Endodermal cell (in vitro differentiated cells): ENCODE measurements around the gene AHRR. TPM values are rescaled to one million over a fixed set of nuclear protein-coding genes. Genes with fewer than 3 reads are reported as not detected.

Experiments used
- DNase-seq: peaks from one replicate; pipeline ENCODE4 v3.0.0-alpha.2; 2017
- H3K27ac ChIP-seq: 2 replicates; pipeline ENCODE4 v1.5.1; 2013; ENCODE audit warnings: mild to moderate bottlenecking, low read depth, low read length, moderate library complexity
- H3K27me3 ChIP-seq: 2 replicates; pipeline ENCODE4 v1.6.1; 2013; ENCODE audit warnings: mild to moderate bottlenecking, low read length, moderate library complexity; ENCODE audit not compliant: insufficient read depth, control insufficient read depth, poor library complexity, severe bottlenecking
- H3K36me3 ChIP-seq: 2 replicates; pipeline ENCODE4 v1.7.0; 2013; ENCODE audit warnings: mild to moderate bottlenecking, low read length, moderate library complexity; ENCODE audit not compliant: control insufficient read depth, insufficient read depth
- H3K4me1 ChIP-seq: one replicate; pipeline ENCODE4 v1.7.0; 2013; ENCODE audit warnings: low read length; ENCODE audit not compliant: control insufficient read depth, insufficient read depth
- H3K4me3 ChIP-seq: 2 replicates; pipeline ENCODE4 v1.5.1; 2013; ENCODE audit warnings: mild to moderate bottlenecking, low read length, moderate library complexity
- H3K9ac ChIP-seq: 2 replicates; pipeline ENCODE4 v1.6.1; 2013; ENCODE audit warnings: mild to moderate bottlenecking, low read length, moderate library complexity; ENCODE audit not compliant: poor library complexity, severe bottlenecking; ENCODE audit errors: extremely low read depth
- H3K9me3 ChIP-seq: 2 replicates; pipeline ENCODE4 v1.6.1; 2013; ENCODE audit warnings: mild to moderate bottlenecking, low read length, moderate library complexity; ENCODE audit not compliant: control insufficient read depth
- H3K27ac Mint-ChIP-seq: 2 replicates; pipeline ENCODE4 v1.8.0; 2020; ENCODE audit warnings: mixed read lengths
- H3K27me3 Mint-ChIP-seq: 2 replicates; pipeline ENCODE4 v1.8.0; 2021; ENCODE audit warnings: mild to moderate bottlenecking, mixed read lengths; ENCODE audit not compliant: insufficient read depth
- H3K36me3 Mint-ChIP-seq: 2 replicates; pipeline ENCODE4 v1.8.0; 2020; ENCODE audit warnings: low read depth, mixed read lengths
- H3K4me1 Mint-ChIP-seq: 2 replicates; pipeline ENCODE4 v1.8.0; 2020; ENCODE audit warnings: mixed read lengths
- H3K4me3 Mint-ChIP-seq: 2 replicates; pipeline ENCODE4 v1.8.0; 2020; ENCODE audit warnings: mild to moderate bottlenecking, moderate library complexity, mixed read lengths
- H3K9me3 Mint-ChIP-seq: 2 replicates; pipeline ENCODE4 v1.8.0; 2020; ENCODE audit warnings: mild to moderate bottlenecking, mixed read lengths
- CTCF ChIP-seq: fragments of 200-600 bp; sonication (generic); conservative IDR thresholded peaks from 2 replicates; pipeline ENCODE4 v1.5.0; 2021; ENCODE audit warnings: antibody characterized with exemption, mild to moderate bottlenecking
- WGBS, 2 experiments: methylation state at CpG; one replicate each; pipeline versions ENCODE4 v1.1.5 to v1.1.7; 2013; ENCODE audit warnings: missing lambda C conversion rate in 2 of 2, mixed read lengths in 1 of 2; ENCODE audit not compliant: insufficient coverage in 1 of 2, insufficient read length in 1 of 2; 5-methylcytosine and 5-hydroxymethylcytosine counted together
- total RNA-seq, 2 donors: library from RNA; stranded (reverse); fragmentation: NEBNext Ultra II Directional in 1 of 2; extraction: Animal tissue kit (Norgen Biotek cat#: 25700) in 1 of 2; gene quantifications; 2 replicates in 1 of 2; 3 replicates in 1 of 2; pipeline ENCODE4 v1.2.1, GENCODE V29; 2021

AHRR gene
- total RNA-seq, 2 donors from 2014 or later, result 1.4 to 2.0 TPM

GRCh38 chr5:458547-459353, 137.2 kb downstream of the AHRR start:
- no peaks in the 10 kb centered on the region for H3K9me3 Mint-ChIP-seq
- no peaks in the 10 kb centered on the region for H3K27me3 Mint-ChIP-seq
- peaks cover 54% of the 10 kb centered on the region for H3K36me3 ChIP-seq
- peaks cover 62% of the 10 kb centered on the region for H3K36me3 Mint-ChIP-seq
- H3K9ac ChIP-seq, result no peak overlapping the region
- no peak overlapping the region for H3K27ac ChIP-seq
- no peak for TF ChIP-seq CTCF
- no peaks in the 10 kb centered on the region for H3K4me1 ChIP-seq
- no peak overlapping the region for H3K4me3 ChIP-seq
- H3K4me3 Mint-ChIP-seq, result no peak overlapping the region
- no peak overlapping the region for H3K27ac Mint-ChIP-seq
- 88 to 90% methylated on average over 9 to 17 of the region's 17 CpGs for WGBS, 2 experiments
- no peaks in the 10 kb centered on the region for H3K9me3 ChIP-seq
- no peaks in the 10 kb centered on the region for H3K27me3 ChIP-seq
- DNase-seq, result peak; percentile 25
- no peaks in the 10 kb centered on the region for H3K4me1 Mint-ChIP-seq

- Histone ChIP-seq H3K4me3 (no peak overlapping the region), H3K36me3 (peaks cover 45% of the 10 kb centered on the region), H3K4me1 (no peaks in the 10 kb centered on the region), H3K27me3 (no peaks in the 10 kb centered on the region), H3K9me3 (no peaks in the 10 kb centered on the region), H3K9ac (no peak overlapping the region), H3K27ac (no peak overlapping the region)
- Mint-ChIP-seq H3K4me3 (no peak overlapping the region), H3K27ac (no peak overlapping the region), H3K36me3 (peaks cover 62% of the 10 kb centered on the region), H3K4me1 (no peaks in the 10 kb centered on the region), H3K9me3 (no peaks in the 10 kb centered on the region), H3K27me3 (no peaks in the 10 kb centered on the region)
- TF ChIP-seq CTCF, result no peak
- 94 to 97% methylated on average over 14 to 24 of the region's 24 CpGs for WGBS, 2 experiments
- peak; percentile 17 for DNase-seq
Measured at GRCh38 chr5:459562-460272, 138.2 kb downstream of the AHRR start.

GRCh38 chr5:460273-460625, 138.7 kb downstream of the AHRR start:
- H3K9me3 Mint-ChIP-seq, result no peaks in the 10 kb centered on the region
- Histone ChIP-seq H3K9me3 (no peaks in the 10 kb centered on the region), H3K4me3 (no peak overlapping the region), H3K4me1 (no peaks in the 10 kb centered on the region), H3K27ac (no peak overlapping the region), H3K36me3 (peaks cover 39% of the 10 kb centered on the region), H3K27me3 (no peaks in the 10 kb centered on the region), H3K9ac (no peak overlapping the region)
- peaks cover 59% of the 10 kb centered on the region for H3K36me3 Mint-ChIP-seq
- no peaks in the 10 kb centered on the region for H3K27me3 Mint-ChIP-seq
- no peak overlapping the region for H3K27ac Mint-ChIP-seq
- H3K4me3 Mint-ChIP-seq, result no peak overlapping the region
- peak; percentile 19 for DNase-seq
- no peaks in the 10 kb centered on the region for H3K4me1 Mint-ChIP-seq
- 94 to 95% methylated on average over 6 to 8 of the region's 8 CpGs for WGBS, 2 experiments
- no peak for TF ChIP-seq CTCF
